A172 (cell line): ENCODE results near the gene KIR3DL1. TPM values are rescaled to one million over a fixed set of nuclear protein-coding genes. Genes with fewer than 3 reads are reported as not detected.
"Not testable (repeated sequence)": the region's sequence is repeated elsewhere in the genome, so short reads cannot be mapped to it uniquely, and the experiment has no call there.

Experiments
- DNase-seq: peaks from one replicate; pipeline ENCODE4 v3.0.0-alpha.2; 2015; ENCODE audit warnings: low spot score
- total RNA-seq: library from RNA; depleted of rRNA; stranded (reverse); fragments of >200 nt; shearing (Covaris generic); gene quantifications from 2 replicates; pipeline ENCODE4 v1.2.3, GENCODE V29; 2014

KIR3DL1 gene
- total RNA-seq, 1 experiment from 2014 or later = not detected

DNA sequence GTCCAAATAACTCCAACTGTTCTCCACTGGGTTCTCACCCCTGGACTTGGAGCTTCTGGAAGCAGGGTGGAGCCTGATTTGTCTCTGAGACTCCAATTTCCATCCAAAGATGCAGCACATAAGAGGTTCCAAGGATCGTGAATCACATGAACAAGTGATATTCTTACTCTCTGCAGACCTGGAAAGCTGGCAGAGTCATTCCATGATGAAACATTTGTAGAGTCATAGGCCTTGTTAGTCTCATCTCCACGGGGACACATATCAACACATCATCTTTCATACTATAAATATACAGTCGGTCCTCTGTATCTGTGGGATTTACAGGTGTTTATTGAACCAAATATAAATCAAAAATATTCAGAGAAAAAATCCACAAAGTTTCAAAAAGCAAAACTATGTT lies 1.7 kb upstream of the KIR3DL1 start:
- DNase-seq = not testable (repeated sequence)

DNA sequence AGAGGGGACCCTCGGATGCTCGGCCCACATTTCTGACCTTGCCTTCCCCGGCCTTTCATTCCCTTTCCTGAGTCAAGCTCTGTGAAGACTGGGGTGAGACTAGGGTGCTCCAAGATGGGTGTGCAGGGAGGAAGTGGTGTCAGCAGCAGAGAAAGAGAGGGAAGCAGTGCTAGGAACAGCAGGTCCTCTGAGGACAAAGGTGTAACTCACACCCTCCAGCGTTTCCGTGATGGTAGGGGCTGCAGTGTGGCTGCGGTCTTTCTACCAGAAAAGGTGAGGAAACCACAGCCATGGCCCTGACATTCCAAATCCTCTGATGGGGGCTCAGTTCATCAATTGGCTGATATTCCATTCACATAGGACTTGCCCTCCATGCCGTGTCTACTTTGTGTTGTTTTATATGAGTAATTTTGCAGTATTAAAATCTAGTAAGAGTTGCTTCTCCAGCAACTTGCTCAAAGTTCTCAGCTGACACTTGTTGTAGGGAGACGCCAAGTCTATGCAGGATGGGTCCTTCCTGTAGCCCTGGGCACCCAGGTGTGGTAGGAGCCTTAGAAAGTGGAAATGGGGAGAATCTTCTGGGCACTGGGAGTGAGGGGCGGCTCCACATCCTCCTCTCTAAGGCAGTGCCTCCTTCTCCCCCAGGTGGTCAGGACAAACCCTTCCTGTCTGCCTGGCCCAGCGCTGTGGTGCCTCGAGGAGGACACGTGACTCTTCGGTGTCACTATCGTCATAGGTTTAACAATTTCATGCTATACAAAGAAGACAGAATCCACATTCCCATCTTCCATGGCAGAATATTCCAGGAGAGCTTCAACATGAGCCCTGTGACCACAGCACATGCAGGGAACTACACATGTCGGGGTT lies 1.6 kb downstream of the KIR3DL1 start:
- no peak for DNase-seq

DNA sequence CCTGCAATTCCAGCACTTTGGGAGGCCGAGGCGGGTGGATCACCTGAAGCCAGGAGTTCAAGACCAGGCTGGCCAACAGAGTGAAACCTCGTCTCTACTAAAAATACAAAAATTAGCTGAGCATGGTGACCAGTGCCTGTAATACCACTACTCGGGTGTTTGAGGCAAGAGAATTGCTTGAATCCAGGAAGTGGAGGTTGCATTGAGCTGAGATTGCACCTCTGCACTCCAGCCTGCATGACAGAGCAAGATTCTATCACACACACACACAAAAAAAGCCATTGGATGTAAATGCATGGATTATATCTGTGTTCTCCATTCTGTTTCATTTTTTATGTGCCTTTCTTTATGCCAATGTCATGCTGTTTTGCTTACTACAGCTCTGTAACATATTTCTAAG lies 8.1 kb downstream of the KIR3DL1 start:
- DNase-seq = not testable (repeated sequence)

DNA sequence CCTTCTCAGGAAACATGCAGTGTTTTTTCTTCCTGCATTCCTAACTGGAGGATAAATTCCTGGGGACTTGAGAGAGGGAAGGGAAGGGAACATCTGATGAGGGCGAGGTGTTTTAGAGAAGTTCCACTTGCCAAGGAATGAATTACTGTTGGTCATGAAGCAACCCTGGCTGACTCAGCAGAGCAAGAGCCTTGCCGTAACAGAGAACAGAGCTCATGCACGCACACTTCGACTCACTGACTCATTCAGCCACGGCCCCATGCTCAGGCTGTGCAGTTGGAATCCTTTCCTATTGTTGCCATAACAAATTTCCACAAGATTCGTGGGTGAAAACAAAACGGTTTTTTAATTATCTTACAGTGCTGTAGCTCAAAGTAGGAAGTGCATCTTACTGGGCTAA lies 9.1 kb downstream of the KIR3DL1 start:
- not testable (repeated sequence) for DNase-seq

DNA sequence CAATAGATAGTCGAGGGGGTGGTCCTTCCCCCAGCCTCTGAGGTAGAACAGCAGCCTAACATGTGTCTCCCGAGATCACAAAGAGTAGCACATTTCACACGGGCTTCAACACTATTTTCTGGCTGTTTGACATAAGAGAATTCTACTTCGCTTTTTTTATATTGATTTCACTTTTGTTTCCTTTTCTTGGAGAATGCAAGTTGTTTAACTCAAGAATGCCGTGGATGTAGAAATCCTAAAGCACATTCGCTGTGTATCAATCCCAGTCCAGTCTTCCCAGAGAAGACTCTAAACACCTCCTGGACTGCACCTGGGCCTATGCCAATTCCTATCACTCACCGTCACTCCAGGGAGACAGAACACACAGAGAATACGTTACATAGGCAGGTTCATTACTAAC lies 11.8 kb downstream of the KIR3DL1 start:
- not testable (repeated sequence) for DNase-seq

DNA sequence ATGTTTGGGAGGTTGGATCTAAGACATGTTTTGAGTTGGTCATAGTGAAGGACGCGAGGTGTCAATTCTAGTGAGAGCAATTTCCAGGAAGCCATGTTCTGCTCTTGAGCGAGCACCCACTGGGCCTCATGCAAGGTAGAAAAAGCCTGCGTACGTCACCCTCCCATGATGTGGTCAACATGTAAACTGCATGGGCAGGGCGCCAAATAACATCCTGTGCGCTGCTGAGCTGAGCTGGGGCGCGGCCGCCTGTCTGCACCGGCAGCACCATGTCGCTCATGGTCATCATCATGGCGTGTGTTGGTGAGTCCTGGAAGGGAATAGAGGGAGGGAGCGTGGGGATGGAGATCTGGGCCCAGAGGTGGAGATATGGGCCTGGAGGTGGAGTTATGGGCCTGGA lies 16.2 kb downstream of the KIR3DL1 start, which contains the start of gene KIR2DS4:
Gene KIR2DS4, plus strand, starts transcription at position 181 of the 400 bp plus-strand sequence.
- DNase-seq = not testable (repeated sequence)

DNA sequence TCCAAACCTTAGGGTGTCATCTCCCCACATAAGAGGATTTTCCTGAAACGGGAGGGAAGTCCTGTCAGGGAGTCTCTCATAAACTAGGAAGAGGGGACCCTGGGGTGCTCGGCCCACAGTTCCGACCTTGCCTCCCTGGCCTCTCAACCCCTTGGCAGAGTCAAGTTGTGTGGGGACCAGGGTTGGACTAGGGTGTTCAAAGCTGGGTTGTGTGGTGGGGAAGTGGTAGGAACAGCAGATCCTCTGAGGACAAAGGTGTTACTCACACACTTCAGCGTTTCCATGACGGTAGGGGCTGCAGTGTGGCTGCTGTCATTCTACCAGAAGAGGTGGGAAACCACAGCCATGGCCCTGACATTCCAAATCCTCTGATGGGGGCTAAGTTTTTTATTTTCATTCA lies 18.9 kb downstream of the KIR3DL1 start:
- not testable (repeated sequence) for DNase-seq

DNA sequence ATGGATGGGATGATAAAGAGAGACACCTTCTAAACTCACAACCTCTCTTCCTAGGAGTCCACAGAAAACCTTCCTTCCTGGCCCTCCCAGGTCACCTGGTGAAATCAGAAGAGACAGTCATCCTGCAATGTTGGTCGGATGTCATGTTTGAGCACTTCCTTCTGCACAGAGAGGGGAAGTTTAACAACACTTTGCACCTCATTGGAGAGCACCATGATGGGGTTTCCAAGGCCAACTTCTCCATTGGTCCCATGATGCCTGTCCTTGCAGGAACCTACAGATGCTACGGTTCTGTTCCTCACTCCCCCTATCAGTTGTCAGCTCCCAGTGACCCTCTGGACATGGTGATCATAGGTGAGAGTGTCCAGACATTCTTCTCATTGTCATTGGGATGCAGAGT lies 21.3 kb downstream of the KIR3DL1 start:
- not testable (repeated sequence) for DNase-seq

DNA sequence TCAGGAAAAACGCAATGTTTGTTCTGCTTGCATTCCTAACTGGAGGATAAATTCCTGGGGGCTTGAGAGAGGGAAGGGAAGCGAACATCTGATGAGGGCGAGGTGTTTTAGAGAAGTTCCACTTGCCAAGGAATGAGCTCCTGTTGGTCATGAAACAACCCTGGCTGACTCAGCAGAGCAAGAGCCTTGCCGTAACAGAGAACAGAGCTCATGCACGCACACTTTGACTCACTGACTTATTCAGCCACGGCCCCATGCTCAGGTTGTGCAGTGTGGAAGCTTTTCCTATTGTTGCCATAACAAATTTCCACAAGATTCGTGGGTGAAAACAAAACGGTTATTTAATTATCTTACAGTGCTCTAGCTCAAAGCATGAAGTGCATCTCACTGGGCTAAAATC lies 26.9 kb downstream of the KIR3DL1 start:
- DNase-seq = not testable (repeated sequence)

DNA sequence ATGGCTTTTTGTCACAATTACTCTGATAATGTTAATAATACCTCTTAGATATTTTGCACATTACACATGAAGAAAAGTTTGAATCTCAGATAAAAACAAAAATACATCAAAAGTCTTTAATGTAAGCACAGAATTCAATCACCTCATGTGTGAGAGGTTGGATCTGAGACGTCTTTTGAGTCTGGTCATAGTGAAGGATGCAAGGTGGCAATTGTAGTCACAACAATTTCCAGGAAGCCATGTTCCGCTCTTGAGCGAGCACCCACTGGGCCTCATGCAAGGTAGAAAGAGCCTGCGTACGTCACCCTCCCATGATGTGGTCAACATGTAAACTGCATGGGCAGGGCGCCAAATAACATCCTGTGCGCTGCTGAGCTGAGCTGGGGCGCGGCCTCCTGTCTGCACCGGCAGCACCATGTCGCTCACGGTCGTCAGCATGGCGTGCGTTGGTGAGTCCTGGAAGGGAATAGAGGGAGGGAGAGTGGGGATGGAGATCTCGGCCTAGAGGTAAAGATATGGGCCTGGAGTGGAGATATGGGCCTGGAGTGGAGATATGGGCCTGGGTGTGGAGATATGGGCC lies 33.9 kb downstream of the KIR3DL1 start, which contains the start of gene KIR3DL2:
Gene KIR3DL2, plus strand, starts transcription at position 383 of the 580 bp plus-strand sequence. Its CDS starts 33 bp downstream, at position 416.
- not testable (repeated sequence) for DNase-seq

DNA sequence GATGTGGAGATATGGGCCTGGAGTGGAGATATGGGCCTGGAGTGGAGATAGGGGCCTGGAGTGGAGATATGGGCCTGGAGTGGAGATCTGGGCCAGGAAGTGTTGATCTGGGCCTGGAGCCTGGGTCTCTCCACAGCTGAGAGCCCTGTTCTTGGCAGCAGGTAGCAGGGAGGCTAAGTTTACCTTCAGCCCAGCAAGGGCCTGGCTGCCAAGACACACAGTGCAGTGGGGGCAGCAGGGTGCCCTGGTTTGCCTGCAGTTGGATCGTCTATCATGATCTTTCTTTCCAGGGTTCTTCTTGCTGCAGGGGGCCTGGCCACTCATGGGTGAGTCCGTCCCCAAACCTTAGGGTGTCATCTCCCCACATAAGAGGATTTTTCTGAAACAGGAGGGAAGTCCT lies 34.7 kb downstream of the KIR3DL1 start:
- DNase-seq = no peak

DNA sequence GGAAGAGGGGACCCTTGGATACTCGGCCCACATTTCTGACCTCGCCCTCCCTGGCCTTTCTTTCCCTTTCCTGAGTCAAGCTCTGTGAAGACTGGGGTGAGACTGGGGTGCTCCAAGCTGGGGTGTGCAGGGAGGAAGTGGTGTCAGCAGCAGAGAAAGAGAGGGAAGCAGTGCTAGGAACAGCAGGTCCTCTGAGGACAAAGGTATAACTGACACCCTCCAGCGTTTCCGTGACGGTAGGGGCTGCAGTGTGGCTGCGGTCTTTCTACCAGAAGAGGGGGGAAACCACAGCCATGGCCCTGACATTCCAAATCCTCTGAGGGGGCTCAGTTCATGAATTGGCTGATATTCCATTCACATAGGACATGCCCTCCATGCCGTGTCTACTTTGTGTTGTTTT lies 35.1 kb downstream of the KIR3DL1 start:
- DNase-seq = no peak

DNA sequence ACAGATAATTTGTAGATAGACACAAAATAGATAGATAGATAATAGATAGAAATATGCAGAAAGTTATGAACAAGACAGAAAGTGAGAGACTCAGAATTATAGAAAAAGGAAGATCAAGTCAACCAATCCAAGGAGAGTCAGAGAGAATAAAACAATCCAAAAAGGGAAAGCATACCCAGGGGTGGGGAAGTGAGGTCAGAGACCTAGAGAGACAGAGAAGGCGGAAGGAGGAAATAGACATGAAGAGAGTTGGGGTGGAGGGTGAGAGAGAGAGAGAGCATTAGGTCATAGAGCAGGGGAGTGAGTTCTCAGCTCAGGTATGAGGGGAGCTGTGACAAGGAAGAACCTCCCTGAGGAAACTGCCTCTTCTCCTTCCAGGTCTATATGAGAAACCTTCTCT lies 39.0 kb downstream of the KIR3DL1 start:
- DNase-seq = not testable (repeated sequence)

DNA sequence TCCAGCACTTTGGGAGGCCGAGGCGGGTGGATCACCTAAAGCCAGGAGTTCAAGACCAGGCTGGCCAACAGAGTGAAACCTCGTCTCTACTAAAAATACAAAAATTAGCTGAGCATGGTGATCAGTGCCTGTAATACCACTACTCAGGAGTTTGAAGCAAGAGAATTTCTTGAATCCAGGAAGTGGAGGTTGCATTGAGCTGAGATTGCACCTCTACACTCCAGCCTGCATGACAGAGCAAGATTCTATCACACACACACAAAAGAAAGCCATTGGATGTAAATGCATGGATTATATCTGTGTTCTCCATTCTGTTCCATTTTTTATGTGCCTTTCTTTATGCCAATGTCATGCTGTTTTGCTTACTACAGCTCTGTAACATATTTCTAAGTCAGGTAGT lies 42.2 kb downstream of the KIR3DL1 start:
- DNase-seq = not testable (repeated sequence)

DNA sequence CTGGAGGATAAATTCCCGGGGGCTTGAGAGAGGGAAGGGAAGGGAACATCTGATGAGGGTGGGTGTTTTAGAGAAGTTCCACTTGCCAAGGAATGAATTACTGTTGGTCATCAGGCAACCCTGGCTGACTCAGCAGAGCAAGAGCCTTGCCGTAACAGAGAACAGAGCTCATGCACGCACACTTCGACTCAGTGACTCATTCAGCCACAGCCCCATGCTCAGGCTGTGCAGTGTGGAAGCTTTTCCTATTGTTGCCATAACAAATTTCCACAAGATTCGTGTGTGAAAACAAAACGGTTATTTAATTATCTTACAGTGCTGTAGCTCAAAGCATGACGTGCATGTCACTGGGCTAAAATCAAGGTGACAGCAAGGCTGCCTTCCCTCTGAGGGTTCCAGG lies 43.2 kb downstream of the KIR3DL1 start:
- DNase-seq = peak; percentile 42

DNA sequence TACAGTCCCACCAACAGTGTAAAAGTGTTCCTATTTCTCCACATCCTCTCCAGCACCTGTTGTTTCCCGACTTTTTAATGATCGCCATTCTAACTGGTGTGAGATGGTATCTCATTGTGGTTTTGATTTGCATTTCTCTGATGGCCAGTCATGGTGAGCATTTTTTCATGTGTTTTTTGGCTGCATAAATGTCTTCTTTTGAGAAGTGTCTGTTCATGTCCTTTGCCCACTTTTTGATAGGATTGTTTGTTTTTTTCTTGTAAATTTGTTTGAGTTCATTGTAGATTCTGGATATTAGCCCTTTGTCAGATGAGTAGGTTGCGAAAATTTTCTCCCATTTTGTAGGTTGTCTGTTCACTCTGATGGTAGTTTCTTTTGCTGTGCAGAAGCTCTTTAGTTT lies 47.2 kb downstream of the KIR3DL1 start:
- DNase-seq = not testable (repeated sequence)

DNA sequence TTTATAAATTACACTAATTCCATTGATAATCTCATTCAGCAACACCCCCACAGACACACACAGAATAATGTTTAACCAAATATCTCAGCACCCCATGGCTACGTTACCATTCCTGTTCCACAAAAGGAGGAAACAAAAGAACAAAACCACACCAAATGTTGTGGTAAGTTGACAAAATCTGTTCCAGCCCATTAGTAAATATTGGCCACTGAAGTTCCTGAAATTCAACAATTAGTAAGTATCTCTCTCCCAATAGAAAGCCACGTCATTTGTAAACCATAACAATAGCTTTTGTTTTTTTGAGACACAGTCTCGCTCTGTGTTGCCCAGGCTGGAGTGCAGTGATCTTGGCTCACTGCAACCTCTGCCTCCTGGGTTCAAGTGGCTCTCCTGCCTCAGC lies 55.4 kb downstream of the KIR3DL1 start:
- no peak for DNase-seq

DNA sequence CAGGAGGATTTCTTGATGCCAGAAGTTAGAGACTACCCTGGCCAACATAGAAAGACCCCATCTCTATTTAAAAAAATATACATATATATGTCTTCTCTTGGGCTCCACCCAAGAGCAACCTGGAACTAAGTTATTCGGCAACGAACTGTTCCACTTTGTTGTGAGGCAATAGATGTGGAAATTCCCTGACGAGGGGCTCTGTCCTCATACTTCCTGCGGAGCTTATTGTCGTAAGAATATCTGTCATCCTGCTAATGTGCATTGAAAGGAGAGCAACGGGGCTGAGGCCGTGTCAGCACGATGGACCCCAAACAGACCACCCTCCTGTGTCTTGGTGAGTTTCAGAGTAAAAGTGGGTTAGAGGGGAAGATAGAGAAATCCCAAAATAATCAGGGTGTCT lies 57.7 kb downstream of the KIR3DL1 start, which contains the start of gene FCAR:
Gene FCAR, plus strand, starts transcription at position 246 of the 400 bp plus-strand sequence. Its CDS starts 55 bp downstream, at position 301.
- no peak for DNase-seq

DNA sequence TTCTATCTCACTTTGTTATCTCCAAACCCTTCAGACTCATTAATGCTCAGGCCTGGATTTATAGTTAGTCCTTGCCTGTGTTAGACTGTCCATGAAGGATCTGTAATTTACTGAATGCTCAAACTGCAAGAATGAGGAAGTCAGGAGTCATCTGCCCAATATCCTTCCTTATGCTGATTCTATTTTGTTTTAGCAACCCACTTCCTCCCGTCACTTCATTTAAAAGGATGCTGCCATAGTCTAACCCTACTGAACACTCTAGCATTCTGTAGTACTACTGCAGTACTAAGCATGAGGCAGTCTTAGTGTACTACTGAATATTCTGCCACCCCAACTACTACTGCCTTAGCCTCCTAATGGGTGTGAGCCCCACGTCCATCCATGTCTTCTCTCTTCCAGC lies 59.2 kb downstream of the KIR3DL1 start:
- DNase-seq = no peak

DNA sequence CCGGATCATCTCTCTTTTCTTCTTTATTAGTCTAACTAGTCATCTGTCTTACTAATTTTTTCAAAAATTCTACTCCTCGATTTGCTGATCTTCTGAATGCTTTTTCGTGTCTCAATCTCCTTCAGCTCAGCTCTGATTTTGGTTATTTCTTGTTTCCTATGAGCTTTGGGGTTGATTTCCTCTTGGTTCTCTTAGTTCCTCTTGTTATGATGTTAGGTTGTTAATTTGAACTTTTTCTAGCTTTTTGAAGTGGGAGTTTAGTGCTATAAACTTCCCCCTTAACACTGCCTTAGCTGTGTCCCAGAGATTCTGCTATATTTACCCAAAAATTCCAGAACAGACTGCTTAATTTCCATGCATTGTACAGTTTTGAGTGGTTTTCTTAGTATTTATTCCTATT lies 61.2 kb downstream of the KIR3DL1 start:
- DNase-seq = no peak
